PC-9 (cell line): ENCODE measurements around the gene CARS2.

Experiments
- CTCF ChIP-seq: fragments of 200-600 bp; sonication (generic); conservative IDR thresholded peaks from 2 replicates; pipeline ENCODE4 v1.6.1; 2017; ENCODE audit warnings: mixed run types, antibody characterized with exemption, mild to moderate bottlenecking, moderate library complexity
- EZH2 ChIP-seq: fragments of 200-600 bp; sonication (generic); IDR thresholded peaks from 2 replicates; pipeline ENCODE4 v1.8.0; 2017; ENCODE audit warnings: antibody characterized with exemption, low read depth

DNA sequence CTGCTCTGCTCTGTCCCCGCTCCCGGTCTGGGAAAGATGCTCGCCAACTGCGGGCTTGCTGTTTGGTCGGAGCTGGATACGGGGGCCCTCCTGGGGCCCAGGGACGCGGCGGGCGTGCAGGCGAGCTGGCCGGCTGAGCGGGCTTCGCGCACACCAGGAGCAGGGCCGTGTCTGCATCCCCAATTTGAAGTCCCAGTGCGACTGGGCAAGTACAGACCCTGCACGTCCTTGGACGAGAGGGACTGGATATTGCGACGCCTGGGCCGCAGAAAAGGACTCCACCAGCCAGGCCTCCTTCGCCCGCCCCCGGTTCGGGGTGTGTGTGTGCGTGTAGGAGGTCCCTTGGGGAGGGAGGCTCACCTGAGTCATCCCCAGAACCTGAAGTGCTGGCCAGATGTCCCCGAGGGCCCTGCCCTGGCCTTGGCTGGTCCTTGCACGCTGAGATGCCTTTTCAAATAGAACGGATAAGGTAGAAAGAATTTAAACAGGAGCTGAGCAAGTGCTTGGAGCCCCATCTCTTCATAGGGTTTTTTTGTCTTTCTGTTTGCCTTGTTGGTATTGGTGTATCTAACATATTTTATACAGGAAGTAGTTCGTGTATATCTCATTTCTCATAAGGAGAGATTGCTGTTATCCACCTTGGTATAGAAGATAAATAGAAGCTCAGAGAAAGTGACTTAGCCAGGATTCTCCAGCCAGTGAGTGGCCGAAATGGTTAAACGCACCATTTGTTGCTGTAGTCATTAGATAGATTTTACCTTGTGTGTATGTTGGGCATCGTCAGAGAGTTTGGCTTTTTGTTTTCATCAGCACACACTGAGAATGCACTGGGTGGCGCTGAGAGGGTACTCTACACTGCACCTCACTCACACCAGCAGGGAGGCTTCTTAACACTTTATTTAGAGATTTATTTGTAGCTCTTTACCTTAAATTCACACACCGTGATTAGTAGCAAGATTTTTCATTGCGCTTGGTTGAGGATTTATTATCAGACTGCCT is 89.5 kb downstream of the CARS2 start:
- TF ChIP-seq CTCF (no peak), EZH2 (no peak)
